ENCODE measurements around the gene IGLL1.
"Not testable (repeated sequence)": the region's sequence is repeated elsewhere in the genome, so short reads cannot be mapped to it uniquely, and the experiment has no call there.

GRCh38 chr22:23541849-23542281 is 38.2 kb downstream of the IGLL1 start:
- not testable (repeated sequence) for TF ChIP-seq EZH2 (IDR thresholded peaks at IDR 0.05)
- TF ChIP-seq, protein P1, sequence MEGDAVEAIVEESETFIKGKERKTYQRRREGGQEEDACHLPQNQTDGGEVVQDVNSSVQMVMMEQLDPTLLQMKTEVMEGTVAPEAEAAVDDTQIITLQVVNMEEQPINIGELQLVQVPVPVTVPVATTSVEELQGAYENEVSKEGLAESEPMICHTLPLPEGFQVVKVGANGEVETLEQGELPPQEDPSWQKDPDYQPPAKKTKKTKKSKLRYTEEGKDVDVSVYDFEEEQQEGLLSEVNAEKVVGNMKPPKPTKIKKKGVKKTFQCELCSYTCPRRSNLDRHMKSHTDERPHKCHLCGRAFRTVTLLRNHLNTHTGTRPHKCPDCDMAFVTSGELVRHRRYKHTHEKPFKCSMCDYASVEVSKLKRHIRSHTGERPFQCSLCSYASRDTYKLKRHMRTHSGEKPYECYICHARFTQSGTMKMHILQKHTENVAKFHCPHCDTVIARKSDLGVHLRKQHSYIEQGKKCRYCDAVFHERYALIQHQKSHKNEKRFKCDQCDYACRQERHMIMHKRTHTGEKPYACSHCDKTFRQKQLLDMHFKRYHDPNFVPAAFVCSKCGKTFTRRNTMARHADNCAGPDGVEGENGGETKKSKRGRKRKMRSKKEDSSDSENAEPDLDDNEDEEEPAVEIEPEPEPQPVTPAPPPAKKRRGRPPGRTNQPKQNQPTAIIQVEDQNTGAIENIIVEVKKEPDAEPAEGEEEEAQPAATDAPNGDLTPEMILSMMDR (IDR thresholded peaks at IDR 0.05), result peak; percentile 66

Measured in neural progenitor cell (in vitro differentiated cells).